Hematopoietic multipotent progenitor cell (in vitro differentiated cells): ENCODE results near the gene KLHDC2. TPM values are rescaled to one million over a fixed set of nuclear protein-coding genes. Genes with fewer than 3 reads are reported as not detected.
"Not testable (repeated sequence)": the region's sequence is repeated elsewhere in the genome, so short reads cannot be mapped to it uniquely, and the experiment has no call there.

Experiments used
- DNase-seq, 3 donors: peaks; one replicate each; pipeline ENCODE4 v3.0.0-alpha.2; 2011 to 2015; ENCODE audit warnings: low read depth in 2 of 3, low spot score in 2 of 3
- total RNA-seq: library from RNA; depleted of rRNA; stranded (reverse); fragments of >200 nt; gene quantifications from one replicate; pipeline ENCODE4 v1.2.3, GENCODE V29; 2012

KLHDC2 gene
- total RNA-seq, 1 donor = 55.5 TPM

GRCh38 chr14:49778421-49778820, 10.5 kb downstream of the KLHDC2 start:
- DNase-seq = no peak

- DNase-seq = not testable (repeated sequence)
Measured at GRCh38 chr14:49781040-49781439, 13.1 kb downstream of the KLHDC2 start.

GRCh38 chr14:49783394-49784014, 15.6 kb downstream of the KLHDC2 start:
- DNase-seq = no peak

- no peak for DNase-seq
Measured at GRCh38 chr14:49786315-49786714, 18.4 kb downstream of the KLHDC2 start.

GRCh38 chr14:49792618-49793017, 24.7 kb downstream of the KLHDC2 start:
- DNase-seq = no peak

GRCh38 chr14:49796025-49796424, 28.1 kb downstream of the KLHDC2 start:
- DNase-seq = no peak

GRCh38 chr14:49808780-49809179, 40.8 kb downstream of the KLHDC2 start:
- DNase-seq = no peak

- DNase-seq = not testable (repeated sequence)
Measured at GRCh38 chr14:49816118-49816517, 48.2 kb downstream of the KLHDC2 start.

- no peak for DNase-seq
Measured at GRCh38 chr14:49816844-49817243, 48.9 kb downstream of the KLHDC2 start.

- no peak for DNase-seq
Measured at GRCh38 chr14:49820176-49820575, 52.2 kb downstream of the KLHDC2 start.

- DNase-seq = no peak
Measured at GRCh38 chr14:49828640-49829039, 60.7 kb downstream of the KLHDC2 start.

Other genes with a start within 250 kb of the KLHDC2 start
- 17,945 TPM for gene RPS29, start 181.8 kb upstream of the KLHDC2 start, total RNA-seq
- 7.8 TPM for gene LRR1, start 169.2 kb upstream of the KLHDC2 start, total RNA-seq
- 94.3 TPM for gene RPL36AL, start 147.5 kb upstream of the KLHDC2 start, total RNA-seq
- 57.6 TPM for gene MGAT2, start 147.4 kb upstream of the KLHDC2 start, total RNA-seq
- 13.2 TPM for gene DNAAF2, start 132.9 kb upstream of the KLHDC2 start, total RNA-seq
- gene POLE2, start 79.9 kb upstream of the KLHDC2 start, total RNA-seq = 11.3 TPM
- 4.3 TPM for gene KLHDC1, start 75.0 kb upstream of the KLHDC2 start, total RNA-seq
- 26.9 TPM for gene NEMF, start 84.6 kb downstream of the KLHDC2 start, total RNA-seq
- 53.3 TPM for gene ARF6, start 124.9 kb downstream of the KLHDC2 start, total RNA-seq